GM12892 (cell line): ENCODE results near the gene IMMP2L.

Experiments used
- POLR2A ChIP-seq: IDR thresholded peaks from 2 replicates; pipeline ENCODE4 v1.6.1; 2011; ENCODE audit warnings: low read depth, low read length, control low read depth
- POLR2AphosphoS5 ChIP-seq: IDR thresholded peaks from 2 replicates; pipeline ENCODE4 v1.6.1; 2011; ENCODE audit warnings: low read depth, low read length, control low read depth
- TAF1 ChIP-seq: IDR thresholded peaks from 2 replicates; pipeline ENCODE4 v1.6.1; 2011; ENCODE audit warnings: low read depth, mild to moderate bottlenecking, control low read depth, low read length, borderline replicate concordance

DNA sequence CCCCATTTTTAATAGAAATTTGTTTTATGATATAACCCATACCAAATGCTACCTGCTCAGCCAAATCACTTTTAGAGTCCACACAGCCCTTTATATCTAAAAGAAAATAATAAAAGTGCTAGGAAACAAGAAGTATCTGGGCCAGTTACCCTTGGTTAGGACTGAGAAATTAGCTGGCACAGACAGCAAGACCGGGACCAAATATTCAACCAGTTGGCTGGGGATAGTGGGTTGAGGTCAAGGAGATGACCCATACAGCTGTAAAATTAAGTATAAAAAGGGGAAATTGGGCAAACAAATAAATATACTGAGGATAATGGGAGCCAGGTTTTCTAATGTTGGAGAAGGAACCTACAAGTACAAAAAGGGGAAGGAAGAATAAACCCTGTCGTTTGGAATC is 174.3 kb downstream of the IMMP2L start:
- no peak for TF ChIP-seq POLR2AphosphoS5
- no peak for TF ChIP-seq POLR2A
- no peak for TF ChIP-seq TAF1
